B cell (primary cell): ENCODE data around the gene TIMELESS. TPM values are rescaled to one million over a fixed set of nuclear protein-coding genes. Genes with fewer than 3 reads are reported as not detected.

Experiments
- ATAC-seq: fragments of 200-7000 bp; cut with Tn5 transposase; one replicate; pipeline ENCODE4 v1.10.0; 2021; ENCODE audit warnings: low read depth, mild to moderate bottlenecking, moderate number of reproducible peaks, moderate library complexity
- CTCF ChIA-PET: fragments of 350-600 bp; sonication (Branson Sonifier 250); formaldehyde crosslinking; loops from one replicate; lab custom pipeline; 2021; ENCODE audit warnings: antibody characterized with exemption, inconsistent platforms; lab: Charles Lee
- POLR2A ChIA-PET: fragments of 350-600 bp; sonication (Branson Sonifier 250); formaldehyde crosslinking; loops from one replicate; lab custom pipeline; 2021; ENCODE audit warnings: antibody characterized with exemption; lab: Charles Lee
- DNase-seq: peaks from one replicate; pipeline ENCODE4 v3.0.0; 2013
- H2AFZ ChIP-seq: 2 replicates; pipeline ENCODE4 v1.6.1; 2012; ENCODE audit warnings: mild to moderate bottlenecking, low read depth, low read length; ENCODE audit not compliant: insufficient read depth, poor library complexity, severe bottlenecking
- H3K27ac ChIP-seq, 2 donors: 1 replicate in 1 of 2; 2 replicates in 1 of 2; pipeline ENCODE4 v1.5.1; 2012 to 2013; ENCODE audit warnings: low read length in 2 of 2, mild to moderate bottlenecking in 2 of 2, moderate library complexity in 1 of 2
- H3K27me3 ChIP-seq, 4 experiments: fragments of 200-600 bp in 1 of 4; sonication (generic) in 1 of 4; replicated peaks in 1 of 4; 1 replicate in 2 of 4; 2 replicates in 2 of 4; pipeline versions ENCODE4 v1.6.1 to v1.7.0; 2013 to 2016; ENCODE audit warnings: low read length in 3 of 4, mild to moderate bottlenecking in 2 of 4, mixed read lengths in 1 of 4, moderate library complexity in 1 of 4; ENCODE audit not compliant: insufficient read depth in 4 of 4, control insufficient read depth in 3 of 4; ENCODE audit errors: control extremely low read depth in 1 of 4
- H3K36me3 ChIP-seq, 2 experiments: replicated peaks in 1 of 2; 1 replicate in 1 of 2; 2 replicates in 1 of 2; pipeline versions ENCODE4 v1.6.1 to v1.7.1; 2013; ENCODE audit warnings: low read length in 1 of 2; ENCODE audit not compliant: insufficient read depth in 2 of 2, control insufficient read depth in 1 of 2; ENCODE audit errors: control extremely low read depth in 1 of 2, extremely low read depth in 1 of 2
- H3K4me1 ChIP-seq, 2 donors: fragments of 200-600 bp in 1 of 2; sonication (generic) in 1 of 2; 1 replicate in 1 of 2; 2 replicates in 1 of 2; pipeline versions ENCODE4 v1.5.1 to v1.6.1; 2013 to 2017; ENCODE audit warnings: low read length in 2 of 2; ENCODE audit not compliant: control insufficient read depth in 2 of 2, insufficient read depth in 2 of 2
- H3K4me2 ChIP-seq: replicated peaks from 2 replicates; pipeline ENCODE3; 2012; ENCODE audit warnings: mild to moderate bottlenecking, low read depth, low read length; ENCODE audit not compliant: poor library complexity, severe bottlenecking
- H3K4me3 ChIP-seq, 5 experiments: fragments of 200-600 bp in 1 of 5; sonication (generic) in 1 of 5; 1 replicate in 3 of 5; 2 replicates in 2 of 5; pipeline versions ENCODE4 v1.5.1 to v1.7.0; 2011 to 2016; ENCODE audit warnings: low read length in 4 of 5, mild to moderate bottlenecking in 4 of 5, low read depth in 2 of 5, control low read depth in 1 of 5, moderate library complexity in 1 of 5; ENCODE audit not compliant: insufficient read depth in 1 of 5; ENCODE audit errors: control extremely low read depth in 1 of 5, extremely low read depth in 1 of 5
- H3K79me2 ChIP-seq: fragments of 200-600 bp; sonication (generic); one replicate; pipeline ENCODE4 v1.6.0; 2016; ENCODE audit warnings: low read length; ENCODE audit not compliant: control insufficient read depth, insufficient read depth
- H3K9ac ChIP-seq: fragments of 200-600 bp; sonication (generic); 2 replicates; pipeline ENCODE4 v1.6.1; 2017; ENCODE audit warnings: mild to moderate bottlenecking, low read length, moderate library complexity
- H3K9me3 ChIP-seq, 3 donors: one replicate each; pipeline versions ENCODE4 v1.6.1 to v1.7.1; 2013; ENCODE audit warnings: low read length in 2 of 3; ENCODE audit not compliant: control insufficient read depth in 2 of 3, insufficient read depth in 1 of 3; ENCODE audit errors: control extremely low read depth in 1 of 3
- H4K20me1 ChIP-seq: 2 replicates; pipeline ENCODE4 v1.6.0; 2012; ENCODE audit warnings: mild to moderate bottlenecking, low read length; ENCODE audit not compliant: insufficient read depth, control insufficient read depth, poor library complexity, severe bottlenecking
- H3K27ac Mint-ChIP-seq: one replicate; pipeline ENCODE4 v1.8.0; 2021; ENCODE audit warnings: mixed read lengths
- H3K27me3 Mint-ChIP-seq: one replicate; pipeline ENCODE4 v1.8.0; 2021; ENCODE audit warnings: mixed read lengths
- H3K4me1 Mint-ChIP-seq: one replicate; pipeline ENCODE4 v1.8.0; 2021; ENCODE audit warnings: mixed read lengths
- H3K4me3 Mint-ChIP-seq: one replicate; pipeline ENCODE4 v1.8.0; 2021; ENCODE audit warnings: mixed read lengths
- H3K9me3 Mint-ChIP-seq: one replicate; pipeline ENCODE4 v1.8.0; 2022; ENCODE audit warnings: mixed read lengths; ENCODE audit not compliant: insufficient read depth
- CTCF ChIP-seq: fragments of 200-600 bp; IDR thresholded peaks from one replicate; pipeline ENCODE4 v1.8.0; 2022; ENCODE audit warnings: antibody characterized with exemption, mild to moderate bottlenecking
- EZH2 ChIP-seq: IDR thresholded peaks from 2 replicates; pipeline ENCODE4 v1.6.1; 2012; ENCODE audit warnings: borderline replicate concordance, low read depth, mild to moderate bottlenecking, moderate library complexity, low read length; ENCODE audit not compliant: insufficient read depth, poor library complexity, severe bottlenecking
- WGBS: methylation state at CpG from one replicate; pipeline ENCODE4 v1.1.5; 2013; ENCODE audit warnings: missing lambda C conversion rate; ENCODE audit not compliant: insufficient coverage; 5-methylcytosine and 5-hydroxymethylcytosine counted together
- intact Hi-C: fragments of 100-400 bp; cut with micrococcal nuclease; formaldehyde crosslinking; loops from one replicate; pipeline ENCODE4 v1.10.0; 2022
- polyA plus RNA-seq: library from polyadenylated mRNA; depleted of rRNA; stranded (reverse); fragments of >200 nt; gene quantifications from 2 replicates; pipeline ENCODE4 v1.2.3, GENCODE V29; 2012
- total RNA-seq, 2 donors: library from RNA; stranded (reverse); fragments of 120-200 nt in 1 of 2; gene quantifications; 1 replicate in 1 of 2; 2 replicates in 1 of 2; pipeline versions ENCODE4 v1.2.3 to v1.2.4, GENCODE V29; 2013 to 2022

TIMELESS gene
- total and polyA plus RNA-seq, 2 donors (not counting 1 experiment from before 2014, with no cell fraction given) = 17.2 to 44.4 TPM

- POLR2A ChIA-PET = interaction anchor here (0.6 kb wide), 1 partner anchor 35 kb away, joined by 5 read pairs; the partner anchor contains the start of gene IL23A
- Mint-ChIP-seq H3K27ac (peak overlapping the region; percentile 81), H3K27me3 (no peaks in the 10 kb centered on the region), H3K4me1 (peaks cover 47% of the 10 kb centered on the region), H3K4me3 (peak overlapping the region; percentile 29), H3K9me3 (no peaks in the 10 kb centered on the region)
- H3K27me3 ChIP-seq = no peaks in the 10 kb centered on the region
- no peaks in the 10 kb centered on the region for H3K79me2 ChIP-seq
- H2AFZ ChIP-seq = peak overlapping the region; percentile 19
- peaks cover 0 to 9% (median 7%) of the 10 kb centered on the region in 3 donors for H3K9me3 ChIP-seq
- no peaks in the 10 kb centered on the region for H4K20me1 ChIP-seq
- no peak for DNase-seq
- TF ChIP-seq EZH2 (no peak), CTCF (no peak)
- no peak overlapping the region for H3K9ac ChIP-seq
- no peaks in the 10 kb centered on the region for H3K36me3 ChIP-seq
- ATAC-seq = no peak
- peak overlapping the region; percentile 72 for H3K4me2 ChIP-seq
- peak overlapping the region; percentile 75 to 80 for H3K27ac ChIP-seq
- CTCF ChIA-PET = interaction anchor here (0.7 to 1.3 kb wide), 4 partner anchors 10 to 440 kb away, joined by 3 read pairs; partner anchors contain the start of gene RAB5B
- peaks cover 49 to 53% of the 10 kb centered on the region in 2 donors for H3K4me1 ChIP-seq
- WGBS = no CpG with 5 or more reads among the region's 1 CpG
- H3K4me3 ChIP-seq = no peak overlapping the region
- intact Hi-C loops = no loop called here
These were observed 75.7 kb downstream of the TIMELESS start for GRCh38 chr12:56373515-56373914.

- no peak overlapping the region for H3K27ac Mint-ChIP-seq
- no peak overlapping the region for H3K4me3 Mint-ChIP-seq
- POLR2A ChIA-PET = interaction anchor here (0.7 kb wide), 1 partner anchor 15 kb away, joined by 10 read pairs; no protein-coding TSS in a partner anchor
- no CpG with 5 or more reads among the region's 3 CpGs for WGBS
- no peaks in the 10 kb centered on the region for H4K20me1 ChIP-seq
- no peaks in the 10 kb centered on the region for H3K4me1 ChIP-seq
- ATAC-seq (no peak), DNase-seq (no peak)
- intact Hi-C loops = loop anchor here (10.0 kb wide), 1 partner anchor 268 kb away; the partner anchor contains the start of gene BAZ2A
- H3K9ac ChIP-seq = no peak overlapping the region
- no peaks in the 10 kb centered on the region for H3K9me3 ChIP-seq
- H3K4me1 Mint-ChIP-seq = peaks cover 2% of the 10 kb centered on the region
- H3K4me2 ChIP-seq = no peak overlapping the region
- no peak overlapping the region for H3K27ac ChIP-seq
- CTCF ChIA-PET = interaction anchor here (1.8 kb wide), 1 partner anchor 9 kb away, joined by 7 read pairs; no protein-coding TSS in a partner anchor
- no peak overlapping the region for H2AFZ ChIP-seq
- no peaks in the 10 kb centered on the region for H3K36me3 ChIP-seq
- peaks cover 4% of the 10 kb centered on the region for H3K79me2 ChIP-seq
- no peaks in the 10 kb centered on the region for H3K9me3 Mint-ChIP-seq
- no peak overlapping the region for H3K4me3 ChIP-seq
- no peaks in the 10 kb centered on the region for H3K27me3 ChIP-seq
- H3K27me3 Mint-ChIP-seq = no peaks in the 10 kb centered on the region
- TF ChIP-seq CTCF (no peak), EZH2 (no peak)
These were observed 82.3 kb downstream of the TIMELESS start for GRCh38 chr12:56366948-56367347.
